ENCODE measurements around the gene GGA3.
"Not testable (repeated sequence)": the region's sequence is repeated elsewhere in the genome, so short reads cannot be mapped to it uniquely, and the experiment has no call there.

The GGA3 gene

GRCh38 chr17:75219815-75220214 lies 41.6 kb downstream of the GGA3 start:
- no peak for DNase-seq (ENCODE audit: low read depth in 1 of 2, low spot score in 1 of 2)

DNA sequence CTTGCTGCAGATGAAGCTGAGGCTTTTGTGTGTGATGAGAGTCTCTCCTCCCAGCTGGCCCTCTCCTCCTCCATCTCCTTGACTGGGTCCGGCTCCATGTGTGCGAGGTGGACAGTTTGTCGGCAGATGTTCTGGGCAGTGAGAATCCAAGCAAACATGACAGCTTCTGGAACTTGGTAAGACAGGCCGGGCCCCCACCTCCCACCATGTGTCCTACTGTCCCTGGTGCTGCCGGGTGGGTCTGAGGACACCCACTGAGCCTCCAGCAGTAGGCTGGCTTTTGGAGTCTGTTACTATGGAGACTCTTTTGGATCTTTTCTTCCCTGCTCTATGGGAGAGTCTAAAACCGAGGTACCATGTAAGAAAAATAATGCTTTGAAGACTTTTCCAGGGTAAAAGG lies 43.3 kb downstream of the GGA3 start:
- no peak for DNase-seq (ENCODE audit: low read depth in 1 of 2, low spot score in 1 of 2)

- DNase-seq (ENCODE audit: low read depth in 1 of 2, low spot score in 1 of 2), result no peak
These were observed 52.3 kb downstream of the GGA3 start for GRCh38 chr17:75209061-75209460.

- no peak for DNase-seq (ENCODE audit: low read depth in 1 of 2, low spot score in 1 of 2)
These were observed 53.2 kb downstream of the GGA3 start for GRCh38 chr17:75208161-75208560.

GRCh38 chr17:75207760-75208159 lies 53.6 kb downstream of the GGA3 start:
- no peak for DNase-seq (ENCODE audit: low read depth in 1 of 2, low spot score in 1 of 2)

GRCh38 chr17:75207050-75207407 lies 54.4 kb downstream of the GGA3 start:
- DNase-seq (ENCODE audit: low read depth in 1 of 2, low spot score in 1 of 2), result not testable (repeated sequence)

DNA sequence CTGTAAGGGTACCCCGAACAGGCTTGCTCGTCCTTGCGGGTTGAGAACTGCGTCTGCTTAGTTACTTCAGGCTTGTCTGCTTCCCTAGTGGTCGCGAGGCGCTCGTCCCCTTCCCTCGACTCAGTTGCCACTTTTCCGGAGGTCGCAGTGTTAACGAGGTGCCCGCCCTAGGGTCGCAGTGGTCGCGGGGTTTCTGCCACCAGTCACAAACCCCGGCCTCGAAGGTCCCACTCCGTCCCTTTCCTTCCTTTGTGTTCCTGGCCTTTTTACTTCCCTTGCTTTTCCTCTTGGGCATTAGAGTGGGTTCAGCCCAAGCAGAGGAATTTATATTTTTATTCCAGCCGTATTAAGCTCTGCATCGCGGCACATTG lies 55.6 kb downstream of the GGA3 start:
- DNase-seq (ENCODE audit: low read depth in 1 of 2, low spot score in 1 of 2), result no peak

DNA sequence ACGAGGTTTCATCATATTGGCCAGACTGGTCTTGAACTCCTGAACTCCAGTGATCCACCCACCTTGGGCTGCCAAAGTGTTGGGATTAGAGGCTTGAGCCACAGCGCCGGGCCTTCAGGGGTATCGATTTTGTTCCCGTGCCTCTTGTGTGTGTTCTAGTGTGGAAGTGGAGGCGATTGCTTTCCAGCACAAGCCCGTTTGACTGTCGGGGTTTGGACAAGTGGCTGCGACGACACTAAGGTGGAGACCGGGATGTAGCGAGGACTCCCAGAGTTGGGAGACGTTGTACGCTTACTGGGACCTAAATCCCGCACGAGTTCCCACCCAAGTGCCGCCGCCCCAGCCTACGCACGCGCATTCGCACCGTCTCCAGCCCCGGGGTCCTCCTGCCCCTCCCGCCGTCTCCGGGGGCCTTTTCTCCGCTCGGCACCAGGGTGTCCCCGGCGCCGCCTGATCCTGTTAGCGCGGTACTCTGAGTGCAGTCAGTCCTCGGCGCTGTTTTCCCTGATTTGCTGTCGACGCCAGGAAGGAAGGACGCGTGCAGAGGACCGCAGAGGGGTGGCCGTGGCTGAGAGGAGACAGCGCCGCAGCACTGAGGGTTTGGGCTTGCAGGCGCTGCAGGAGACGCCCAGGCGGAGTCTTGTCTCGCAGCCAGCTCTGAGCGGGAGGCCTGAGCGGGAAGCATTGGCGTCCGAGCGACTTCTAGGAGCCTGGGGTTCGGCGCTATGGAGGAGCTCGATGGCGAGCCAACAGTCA lies 56.2 kb downstream of the GGA3 start, which contains the start of gene NUP85:
NUP85 (plus strand) TSS at position 643 of the 756 bp plus-strand sequence; CDS start at position 726, 83 bp downstream.
- peak; percentile 86 to 90 for DNase-seq (ENCODE audit: low read depth in 1 of 2, low spot score in 1 of 2)

DNA sequence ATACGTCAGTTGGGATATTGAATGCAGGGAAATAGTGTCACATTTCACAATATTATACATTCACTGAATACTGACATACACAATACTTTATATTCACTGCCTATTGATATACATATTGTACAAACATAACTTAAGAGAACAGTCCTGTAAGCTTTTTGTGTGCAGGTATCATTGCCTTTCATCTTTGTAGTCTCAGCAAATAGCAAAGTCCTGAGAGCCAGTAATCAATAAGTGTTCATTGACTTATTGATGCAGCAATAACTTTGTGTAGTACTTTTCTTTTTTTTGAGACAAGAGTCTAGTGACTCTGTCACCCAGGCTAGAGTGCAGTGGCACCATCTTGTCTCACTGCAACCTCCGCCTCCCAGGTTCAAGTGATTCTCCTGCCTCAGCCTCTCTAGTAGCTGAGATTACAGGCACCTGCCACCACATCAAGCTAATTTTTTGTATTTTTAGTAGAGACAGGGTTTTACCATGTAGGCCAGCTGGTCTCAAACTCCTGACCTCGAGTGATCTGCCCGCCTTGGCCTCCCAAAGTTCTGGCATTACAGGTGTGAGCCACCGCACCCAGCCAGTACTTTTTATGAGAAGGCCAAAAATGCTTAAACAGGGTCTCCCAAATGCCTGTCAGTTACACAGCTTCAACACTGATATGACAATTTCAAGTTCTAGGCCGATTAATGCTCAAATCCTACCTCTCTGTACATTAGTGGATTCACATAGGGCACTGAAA lies 61.4 kb downstream of the GGA3 start:
- no peak for DNase-seq (ENCODE audit: low read depth in 1 of 2, low spot score in 1 of 2)

- no peak for DNase-seq (ENCODE audit: low read depth in 1 of 2, low spot score in 1 of 2)
These were observed 66.5 kb downstream of the GGA3 start for GRCh38 chr17:75194879-75195278.

DNA sequence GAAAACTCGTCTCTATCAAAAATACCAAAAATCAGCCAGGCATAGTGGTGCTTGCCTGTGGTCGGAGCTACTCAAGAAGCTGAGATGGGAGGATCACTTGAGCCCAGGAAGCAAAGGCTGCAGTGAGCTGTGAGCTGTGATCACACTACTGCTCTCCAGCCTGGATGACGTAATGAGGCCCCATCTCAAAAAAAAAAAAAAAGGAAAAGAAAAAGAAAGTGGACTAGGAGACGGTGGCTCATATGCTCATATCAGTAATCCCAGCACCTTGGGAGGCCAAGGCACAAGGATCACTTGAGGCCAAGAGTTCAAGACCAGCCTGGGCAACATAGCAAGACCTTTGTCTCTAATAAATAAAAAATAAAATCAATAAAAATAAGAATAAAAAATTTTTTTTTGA lies 69.8 kb downstream of the GGA3 start:
- no peak for DNase-seq (ENCODE audit: low read depth in 1 of 2, low spot score in 1 of 2)

DNA sequence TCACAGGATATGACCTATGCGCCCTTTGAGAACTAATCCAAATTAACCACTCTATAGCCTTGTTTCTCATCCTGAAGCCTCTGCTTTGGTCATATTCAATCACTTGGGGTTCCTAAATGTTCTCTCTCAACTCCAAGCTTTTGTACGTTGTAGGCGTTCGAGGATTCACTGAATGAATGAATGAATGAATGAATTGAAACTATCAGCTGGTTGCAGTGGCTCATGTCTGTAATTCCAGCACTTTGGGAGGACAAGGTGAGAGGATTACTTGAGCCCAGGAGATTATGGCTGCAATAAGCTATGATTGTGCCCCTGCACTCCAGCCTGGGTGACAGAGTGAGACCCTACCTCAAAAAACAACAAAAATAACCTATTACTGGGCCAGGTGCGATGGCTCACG lies 72.8 kb downstream of the GGA3 start:
- DNase-seq (ENCODE audit: low read depth in 1 of 2, low spot score in 1 of 2), result no peak
